ENCODE results near the gene ARHGAP44. TPM values are rescaled to one million over a fixed set of nuclear protein-coding genes. Genes with fewer than 3 reads are reported as not detected.

ARHGAP44 gene
- total RNA-seq, 1 donor, result not detected

GRCh38 chr17:12800855-12801365, 11.6 kb downstream of the ARHGAP44 start:
- H3K4me3 ChIP-seq (ENCODE audit: low read length), result no peak overlapping the region
- no peaks in the 10 kb centered on the region for H3K27me3 ChIP-seq (ENCODE audit: insufficient read depth, low read length)
- no peaks in the 10 kb centered on the region for H3K4me1 ChIP-seq (ENCODE audit: insufficient read depth, low read length)
- no peaks in the 10 kb centered on the region for H3K9me3 ChIP-seq (ENCODE audit: low read depth, low read length)

- no peaks in the 10 kb centered on the region for H3K27me3 ChIP-seq (ENCODE audit: insufficient read depth, low read length)
- no peak overlapping the region for H3K4me3 ChIP-seq (ENCODE audit: low read length)
- H3K4me1 ChIP-seq (ENCODE audit: insufficient read depth, low read length), result no peaks in the 10 kb centered on the region
These were observed 17.3 kb downstream of the ARHGAP44 start for GRCh38 chr17:12806630-12807029.

GRCh38 chr17:12808723-12809122, 19.4 kb downstream of the ARHGAP44 start:
- Histone ChIP-seq H3K27me3 (ENCODE audit: insufficient read depth, low read length) (no peaks in the 10 kb centered on the region), H3K4me1 (ENCODE audit: insufficient read depth, low read length) (no peaks in the 10 kb centered on the region), H3K9me3 (ENCODE audit: low read depth, low read length) (no peaks in the 10 kb centered on the region), H3K4me3 (ENCODE audit: low read length) (no peak overlapping the region)

More at GRCh38 chr17:12806630-12807029, 17.3 kb downstream of the ARHGAP44 start:
- H3K9me3 ChIP-seq (ENCODE audit: low read depth, low read length), result no peaks in the 10 kb centered on the region

GRCh38 chr17:12812877-12813276, 23.6 kb downstream of the ARHGAP44 start:
- H3K9me3 ChIP-seq (ENCODE audit: low read depth, low read length), result no peaks in the 10 kb centered on the region
- no peaks in the 10 kb centered on the region for H3K4me1 ChIP-seq (ENCODE audit: insufficient read depth, low read length)
- no peaks in the 10 kb centered on the region for H3K27me3 ChIP-seq (ENCODE audit: insufficient read depth, low read length)
- no peak overlapping the region for H3K4me3 ChIP-seq (ENCODE audit: low read length)

- H3K4me1 ChIP-seq (ENCODE audit: insufficient read depth, low read length), result no peaks in the 10 kb centered on the region
- no peaks in the 10 kb centered on the region for H3K27me3 ChIP-seq (ENCODE audit: insufficient read depth, low read length)
- H3K4me3 ChIP-seq (ENCODE audit: low read length), result no peak overlapping the region
- no peaks in the 10 kb centered on the region for H3K9me3 ChIP-seq (ENCODE audit: low read depth, low read length)
These were observed 24.4 kb downstream of the ARHGAP44 start for GRCh38 chr17:12813664-12814063.

- Histone ChIP-seq H3K9me3 (ENCODE audit: low read depth, low read length) (no peaks in the 10 kb centered on the region), H3K4me1 (ENCODE audit: insufficient read depth, low read length) (no peaks in the 10 kb centered on the region), H3K27me3 (ENCODE audit: insufficient read depth, low read length) (no peaks in the 10 kb centered on the region), H3K4me3 (ENCODE audit: low read length) (no peak overlapping the region)
These were observed 25.4 kb downstream of the ARHGAP44 start for GRCh38 chr17:12814718-12815117.

- Histone ChIP-seq H3K27me3 (ENCODE audit: insufficient read depth, low read length) (no peaks in the 10 kb centered on the region), H3K4me1 (ENCODE audit: insufficient read depth, low read length) (no peaks in the 10 kb centered on the region), H3K9me3 (ENCODE audit: low read depth, low read length) (no peaks in the 10 kb centered on the region), H3K4me3 (ENCODE audit: low read length) (no peak overlapping the region)
These were observed 26.4 kb downstream of the ARHGAP44 start for GRCh38 chr17:12815642-12816141.

GRCh38 chr17:12821376-12821940, 32.2 kb downstream of the ARHGAP44 start:
- H3K4me1 ChIP-seq (ENCODE audit: insufficient read depth, low read length), result no peaks in the 10 kb centered on the region
- no peaks in the 10 kb centered on the region for H3K9me3 ChIP-seq (ENCODE audit: low read depth, low read length)
- no peak overlapping the region for H3K4me3 ChIP-seq (ENCODE audit: low read length)
- no peaks in the 10 kb centered on the region for H3K27me3 ChIP-seq (ENCODE audit: insufficient read depth, low read length)

GRCh38 chr17:12826431-12826830, 37.1 kb downstream of the ARHGAP44 start:
- Histone ChIP-seq H3K27me3 (ENCODE audit: insufficient read depth, low read length) (no peaks in the 10 kb centered on the region), H3K4me3 (ENCODE audit: low read length) (no peak overlapping the region), H3K4me1 (ENCODE audit: insufficient read depth, low read length) (no peaks in the 10 kb centered on the region), H3K9me3 (ENCODE audit: low read depth, low read length) (peaks cover 10% of the 10 kb centered on the region)

GRCh38 chr17:12830777-12831247, 41.5 kb downstream of the ARHGAP44 start:
- no peak overlapping the region for H3K4me3 ChIP-seq (ENCODE audit: low read length)
- H3K27me3 ChIP-seq (ENCODE audit: insufficient read depth, low read length), result no peaks in the 10 kb centered on the region
- peaks cover 23% of the 10 kb centered on the region for H3K9me3 ChIP-seq (ENCODE audit: low read depth, low read length)
- no peaks in the 10 kb centered on the region for H3K4me1 ChIP-seq (ENCODE audit: insufficient read depth, low read length)

- no peaks in the 10 kb centered on the region for H3K27me3 ChIP-seq (ENCODE audit: insufficient read depth, low read length)
- peaks cover 23% of the 10 kb centered on the region for H3K9me3 ChIP-seq (ENCODE audit: low read depth, low read length)
- no peak overlapping the region for H3K4me3 ChIP-seq (ENCODE audit: low read length)
- H3K4me1 ChIP-seq (ENCODE audit: insufficient read depth, low read length), result no peaks in the 10 kb centered on the region
These were observed 42.5 kb downstream of the ARHGAP44 start for GRCh38 chr17:12831839-12832238.

- H3K27me3 ChIP-seq (ENCODE audit: insufficient read depth, low read length), result no peaks in the 10 kb centered on the region
- H3K4me3 ChIP-seq (ENCODE audit: low read length), result no peak overlapping the region
- H3K9me3 ChIP-seq (ENCODE audit: low read depth, low read length), result no peaks in the 10 kb centered on the region
- H3K4me1 ChIP-seq (ENCODE audit: insufficient read depth, low read length), result no peaks in the 10 kb centered on the region
These were observed 49.7 kb downstream of the ARHGAP44 start for GRCh38 chr17:12839042-12839441.

GRCh38 chr17:12842936-12843335, 53.6 kb downstream of the ARHGAP44 start:
- Histone ChIP-seq H3K4me3 (ENCODE audit: low read length) (no peak overlapping the region), H3K4me1 (ENCODE audit: insufficient read depth, low read length) (no peaks in the 10 kb centered on the region), H3K27me3 (ENCODE audit: insufficient read depth, low read length) (no peaks in the 10 kb centered on the region), H3K9me3 (ENCODE audit: low read depth, low read length) (no peaks in the 10 kb centered on the region)

GRCh38 chr17:12850996-12851395, 61.7 kb downstream of the ARHGAP44 start:
- H3K4me3 ChIP-seq (ENCODE audit: low read length), result no peak overlapping the region

GRCh38 chr17:12851901-12852435, 62.7 kb downstream of the ARHGAP44 start:
- Histone ChIP-seq H3K4me1 (ENCODE audit: insufficient read depth, low read length) (no peaks in the 10 kb centered on the region), H3K4me3 (ENCODE audit: low read length) (no peak overlapping the region), H3K9me3 (ENCODE audit: low read depth, low read length) (no peaks in the 10 kb centered on the region), H3K27me3 (ENCODE audit: insufficient read depth, low read length) (no peaks in the 10 kb centered on the region)

More at GRCh38 chr17:12850996-12851395, 61.7 kb downstream of the ARHGAP44 start:
- no peaks in the 10 kb centered on the region for H3K4me1 ChIP-seq (ENCODE audit: insufficient read depth, low read length)
- no peaks in the 10 kb centered on the region for H3K9me3 ChIP-seq (ENCODE audit: low read depth, low read length)
- H3K27me3 ChIP-seq (ENCODE audit: insufficient read depth, low read length), result no peaks in the 10 kb centered on the region

- no peaks in the 10 kb centered on the region for H3K4me1 ChIP-seq (ENCODE audit: insufficient read depth, low read length)
These were observed 64.6 kb downstream of the ARHGAP44 start for GRCh38 chr17:12853921-12854320.

More at GRCh38 chr17:12853921-12854320, 64.6 kb downstream of the ARHGAP44 start:
- Histone ChIP-seq H3K4me3 (ENCODE audit: low read length) (no peak overlapping the region), H3K27me3 (ENCODE audit: insufficient read depth, low read length) (no peaks in the 10 kb centered on the region), H3K9me3 (ENCODE audit: low read depth, low read length) (no peaks in the 10 kb centered on the region)

Measured in mononuclear cell (primary cell).